Neural cell (in vitro differentiated cells): ENCODE measurements around the gene CDC6. TPM values are rescaled to one million over a fixed set of nuclear protein-coding genes. Genes with fewer than 3 reads are reported as not detected.
A peak's percentile ranks its signal among the peaks of the same experiment; 100 is the strongest.

Source experiments
- H2AFZ ChIP-seq: fragments of 200-600, 300-800 bp; sonication (generic), shearing (Covaris generic); 2 replicates; pipeline ENCODE4 v1.6.0; 2014; ENCODE audit warnings: low read depth, mild to moderate bottlenecking, antibody characterized with exemption, low read length, moderate library complexity
- H3F3A ChIP-seq: fragments of 200-600 bp; shearing (Covaris generic); 2 replicates; pipeline ENCODE4 v1.6.1; 2016; ENCODE audit warnings: mild to moderate bottlenecking, moderate library complexity, mixed read lengths, antibody characterized with exemption, low read length; ENCODE audit not compliant: insufficient read depth, poor library complexity, severe bottlenecking
- H3K27ac ChIP-seq: fragments of 200-600, 300-800 bp; sonication (generic), shearing (Covaris generic); 2 replicates; pipeline ENCODE4 v1.5.1; 2014; ENCODE audit warnings: mild to moderate bottlenecking, low read length, moderate library complexity
- H3K27me3 ChIP-seq: fragments of 300-800, 200-600 bp; sonication (generic), shearing (Covaris generic); 2 replicates; pipeline ENCODE4 v1.6.0; 2014; ENCODE audit warnings: mild to moderate bottlenecking, low read depth, low read length, moderate library complexity; ENCODE audit not compliant: insufficient read depth
- H3K36me3 ChIP-seq: fragments of 300-800, 200-600 bp; sonication (generic), shearing (Covaris generic); 2 replicates; pipeline ENCODE4 v1.5.1; 2014; ENCODE audit warnings: mild to moderate bottlenecking, antibody characterized with exemption, low read length, moderate library complexity; ENCODE audit not compliant: insufficient read depth
- H3K4me2 ChIP-seq: fragments of 300-800, 200-600 bp; sonication (generic), shearing (Covaris generic); 2 replicates; pipeline ENCODE4 v1.6.0; 2014; ENCODE audit warnings: mild to moderate bottlenecking, low read length
- H3K4me3 ChIP-seq: fragments of 300-800, 200-600 bp; sonication (generic), shearing (Covaris generic); 2 replicates; pipeline ENCODE4 v1.5.1; 2014; ENCODE audit warnings: mild to moderate bottlenecking, low read length, moderate library complexity
- H3K79me2 ChIP-seq: fragments of 200-600 bp; shearing (Covaris generic); replicated peaks from 2 replicates; pipeline ENCODE4 v1.6.0; 2014; ENCODE audit warnings: mild to moderate bottlenecking, low read length, moderate library complexity; ENCODE audit not compliant: insufficient read depth
- H3K9ac ChIP-seq: fragments of 300-800, 200-600 bp; sonication (generic), shearing (Covaris generic); 2 replicates; pipeline ENCODE4 v1.6.1; 2016; ENCODE audit warnings: mild to moderate bottlenecking, low read length, mixed read lengths
- H3K9me2 ChIP-seq: fragments of 200-600 bp; shearing (Covaris generic); 2 replicates; pipeline ENCODE4 v1.6.1; 2016; ENCODE audit warnings: mild to moderate bottlenecking, low read length, mixed read lengths; ENCODE audit not compliant: insufficient read depth
- H3K9me3 ChIP-seq: fragments of 200-600, 300-800 bp; sonication (generic), shearing (Covaris generic); 2 replicates; pipeline ENCODE4 v1.6.1; 2016; ENCODE audit warnings: mild to moderate bottlenecking, mixed run types, low read length, moderate library complexity, mixed read lengths
- H4K20me1 ChIP-seq: fragments of 200-600 bp; shearing (Covaris generic); 2 replicates; pipeline ENCODE4 v1.6.1; 2016; ENCODE audit warnings: mild to moderate bottlenecking, mixed run types; ENCODE audit not compliant: insufficient read depth
- EP300 ChIP-seq: fragments of 450-650 bp; conservative IDR thresholded peaks from 2 replicates; pipeline ENCODE4 v1.6.1; 2014; ENCODE audit warnings: antibody characterized with exemption, mild to moderate bottlenecking, moderate library complexity; ENCODE audit not compliant: poor library complexity, severe bottlenecking
- MXI1 ChIP-seq: fragments of 450-650 bp; conservative IDR thresholded peaks from 2 replicates; pipeline ENCODE4 v1.6.1; 2014; ENCODE audit warnings: antibody characterized with exemption, mild to moderate bottlenecking; ENCODE audit not compliant: poor library complexity, severe bottlenecking
- POLR2AphosphoS5 ChIP-seq: IDR thresholded peaks from 2 replicates; pipeline ENCODE4 v1.6.1; 2012
- REST ChIP-seq: IDR thresholded peaks from 2 replicates; pipeline ENCODE4 v1.6.1; 2012; ENCODE audit warnings: borderline replicate concordance
- SMC3 ChIP-seq: fragments of 450-650 bp; conservative IDR thresholded peaks from 2 replicates; pipeline ENCODE4 v1.6.1; 2014; ENCODE audit warnings: antibody characterized with exemption, mild to moderate bottlenecking, moderate library complexity; ENCODE audit not compliant: poor library complexity
- TAF1 ChIP-seq: IDR thresholded peaks from 2 replicates; pipeline ENCODE4 v1.6.1; 2012; ENCODE audit warnings: low read depth
- polyA plus RNA-seq: library from polyadenylated mRNA; depleted of rRNA; stranded (reverse); fragments of >200 nt; gene quantifications from 2 replicates; pipeline ENCODE4 v1.2.3, GENCODE V29; 2014
- TF ChIP-seq, protein P1 (sequence below): fragments of 450-650 bp; IDR thresholded peaks from 2 replicates; pipeline ENCODE4 v1.5.1; 2014; ENCODE audit warnings: antibody characterized with exemption, mild to moderate bottlenecking, moderate library complexity; ENCODE audit not compliant: poor library complexity, severe bottlenecking

CDC6 gene
- polyA plus RNA-seq, 1 donor from 2014 or later: 2.2 TPM

DNA sequence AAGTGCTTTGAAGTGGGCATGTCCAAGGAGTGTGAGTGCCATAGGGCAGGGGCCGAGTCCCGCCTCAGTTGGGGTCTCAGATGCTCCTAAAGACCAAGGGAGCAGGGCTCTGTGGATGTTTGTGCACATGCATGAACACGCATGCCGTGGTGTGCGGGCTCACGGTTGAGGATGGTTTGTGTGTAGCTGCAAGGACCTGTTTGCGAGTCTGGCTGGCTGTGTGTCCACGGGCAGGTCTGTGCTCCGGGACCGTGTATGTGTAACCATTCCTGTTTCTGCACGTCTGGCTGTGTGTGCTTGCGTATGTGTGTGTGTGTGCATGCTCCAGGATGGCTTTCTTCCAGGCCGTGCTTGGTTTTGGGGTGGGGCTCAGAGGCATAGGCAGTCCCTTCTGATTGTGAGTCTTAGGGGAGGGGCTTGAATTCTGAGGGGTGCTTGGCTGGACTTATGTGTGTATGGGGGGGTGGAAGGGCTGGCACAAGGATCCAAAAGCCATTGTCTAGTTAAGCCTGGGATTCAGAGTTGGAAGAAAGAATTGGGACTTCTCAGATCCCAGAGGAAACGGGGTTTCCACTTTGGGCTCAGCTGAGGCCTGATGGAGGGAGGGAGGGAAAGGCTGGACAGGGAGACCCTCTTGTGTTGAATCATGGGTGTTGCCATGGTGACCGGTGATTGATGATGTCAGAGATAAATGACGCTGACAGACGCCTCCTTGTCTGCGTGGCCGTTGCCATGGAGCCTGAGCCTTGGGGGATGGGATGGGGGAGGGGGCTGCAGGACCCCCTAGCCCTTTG, 62.4 kb downstream of the CDC6 start:
- H2AFZ ChIP-seq: no peak overlapping the region
- H3K27me3 ChIP-seq: no peaks in the 10 kb centered on the region
- H4K20me1 ChIP-seq: no peaks in the 10 kb centered on the region
- peak overlapping the region; percentile 90 for H3K9ac ChIP-seq
- no peaks in the 10 kb centered on the region for H3F3A ChIP-seq
- peak overlapping the region; percentile 99 for H3K27ac ChIP-seq
- no peaks in the 10 kb centered on the region for H3K9me3 ChIP-seq
- peak overlapping the region; percentile 64 for H3K4me3 ChIP-seq
- H3K36me3 ChIP-seq: no peaks in the 10 kb centered on the region
- H3K9me2 ChIP-seq: no peaks in the 10 kb centered on the region
- peaks cover 30% of the 10 kb centered on the region for H3K79me2 ChIP-seq
- H3K4me2 ChIP-seq: peak overlapping the region; percentile 66
- TF ChIP-seq EP300 (peak; percentile 95), TAF1 (no peak), SMC3 (peak; percentile 4), MXI1 (peak; percentile 53)
- TF ChIP-seq, protein P1, sequence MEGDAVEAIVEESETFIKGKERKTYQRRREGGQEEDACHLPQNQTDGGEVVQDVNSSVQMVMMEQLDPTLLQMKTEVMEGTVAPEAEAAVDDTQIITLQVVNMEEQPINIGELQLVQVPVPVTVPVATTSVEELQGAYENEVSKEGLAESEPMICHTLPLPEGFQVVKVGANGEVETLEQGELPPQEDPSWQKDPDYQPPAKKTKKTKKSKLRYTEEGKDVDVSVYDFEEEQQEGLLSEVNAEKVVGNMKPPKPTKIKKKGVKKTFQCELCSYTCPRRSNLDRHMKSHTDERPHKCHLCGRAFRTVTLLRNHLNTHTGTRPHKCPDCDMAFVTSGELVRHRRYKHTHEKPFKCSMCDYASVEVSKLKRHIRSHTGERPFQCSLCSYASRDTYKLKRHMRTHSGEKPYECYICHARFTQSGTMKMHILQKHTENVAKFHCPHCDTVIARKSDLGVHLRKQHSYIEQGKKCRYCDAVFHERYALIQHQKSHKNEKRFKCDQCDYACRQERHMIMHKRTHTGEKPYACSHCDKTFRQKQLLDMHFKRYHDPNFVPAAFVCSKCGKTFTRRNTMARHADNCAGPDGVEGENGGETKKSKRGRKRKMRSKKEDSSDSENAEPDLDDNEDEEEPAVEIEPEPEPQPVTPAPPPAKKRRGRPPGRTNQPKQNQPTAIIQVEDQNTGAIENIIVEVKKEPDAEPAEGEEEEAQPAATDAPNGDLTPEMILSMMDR: no peak

- Histone ChIP-seq H3K27ac (peak overlapping the region; percentile 99), H3K4me2 (peak overlapping the region; percentile 66), H3K36me3 (no peaks in the 10 kb centered on the region), H3K27me3 (no peaks in the 10 kb centered on the region), H3K9me2 (no peaks in the 10 kb centered on the region), H4K20me1 (no peaks in the 10 kb centered on the region), H3K9me3 (no peaks in the 10 kb centered on the region), H3F3A (no peaks in the 10 kb centered on the region), H2AFZ (no peak overlapping the region), H3K79me2 (peaks cover 22% of the 10 kb centered on the region), H3K9ac (peak overlapping the region; percentile 90), H3K4me3 (peak overlapping the region; percentile 64)
- peak; percentile 51 for TF ChIP-seq REST
- peak; percentile 71 for TF ChIP-seq EP300
- TF ChIP-seq TAF1: peak; percentile 77
- no peak for TF ChIP-seq SMC3
- TF ChIP-seq POLR2AphosphoS5: peak; percentile 85
- peak; percentile 31 for TF ChIP-seq MXI1
- TF ChIP-seq, protein P1: no peak
Measured at GRCh38 chr17:40350689-40351358, 63.1 kb downstream of the CDC6 start.
